Liver (tissue), 9 donors: ENCODE measurements around the gene PSENEN. TPM values are rescaled to one million over a fixed set of nuclear protein-coding genes. Genes with fewer than 3 reads are reported as not detected.

Experiments used
- DNase-seq: peaks from one replicate; pipeline ENCODE4 v3.0.0-alpha.2; 2017; ENCODE audit warnings: low spot score
- H3K27ac ChIP-seq, 2 donors: one replicate each; pipeline ENCODE4 v1.7.0; 2013; ENCODE audit warnings: inconsistent platforms in 2 of 2, low read length in 2 of 2, control low read depth in 1 of 2, low read depth in 1 of 2, mild to moderate bottlenecking in 1 of 2
- H3K27me3 ChIP-seq, 4 donors: one replicate each; pipeline versions ENCODE4 v1.6.1 to v1.7.0; 2013; ENCODE audit warnings: low read length in 3 of 4, inconsistent platforms in 1 of 4, mild to moderate bottlenecking in 1 of 4, moderate library complexity in 1 of 4; ENCODE audit not compliant: control insufficient read depth in 4 of 4, insufficient read depth in 4 of 4
- H3K36me3 ChIP-seq, 4 donors: one replicate each; pipeline versions ENCODE4 v1.6.1 to v1.7.0; 2013; ENCODE audit warnings: low read length in 3 of 4, mild to moderate bottlenecking in 3 of 4, low read depth in 1 of 4, moderate library complexity in 1 of 4; ENCODE audit not compliant: control insufficient read depth in 4 of 4, insufficient read depth in 3 of 4
- H3K4me1 ChIP-seq, 4 donors: one replicate each; pipeline versions ENCODE4 v1.6.1 to v1.7.0; 2013; ENCODE audit warnings: low read length in 3 of 4, mild to moderate bottlenecking in 3 of 4, moderate library complexity in 1 of 4; ENCODE audit not compliant: control insufficient read depth in 4 of 4, insufficient read depth in 4 of 4
- H3K4me3 ChIP-seq, 3 donors: one replicate each; pipeline versions ENCODE4 v1.6.1 to v1.7.0; 2013; ENCODE audit warnings: low read length in 3 of 3, control low read depth in 1 of 3, low read depth in 1 of 3, mild to moderate bottlenecking in 1 of 3
- H3K9ac ChIP-seq, 2 donors: one replicate each; pipeline ENCODE4 v1.7.0; 2013; ENCODE audit warnings: low read length in 2 of 2, mild to moderate bottlenecking in 2 of 2, moderate library complexity in 2 of 2, control low read depth in 1 of 2, low read depth in 1 of 2
- H3K9me3 ChIP-seq, 4 donors: one replicate each; pipeline versions ENCODE4 v1.6.1 to v1.7.0; 2013; ENCODE audit warnings: low read length in 3 of 4; ENCODE audit not compliant: control insufficient read depth in 4 of 4
- ATF3 ChIP-seq: IDR thresholded peaks from 2 replicates; pipeline ENCODE4 v1.6.1; 2016; ENCODE audit warnings: antibody characterized with exemption
- CTCF ChIP-seq: fragments of 150-350 bp; IDR thresholded peaks from 2 replicates; pipeline ENCODE4 v1.5.1; 2017; ENCODE audit warnings: improper control_type of control experiment, low read depth, low read length; ENCODE audit not compliant: missing input control
- FOXA1 ChIP-seq: IDR thresholded peaks from 2 replicates; pipeline ENCODE4 v1.6.1; 2016; ENCODE audit warnings: antibody characterized with exemption
- FOXA2 ChIP-seq: IDR thresholded peaks from 2 replicates; pipeline ENCODE4 v1.6.1; 2016; ENCODE audit warnings: antibody characterized with exemption
- HNF4A ChIP-seq, 2 donors: conservative IDR thresholded peaks; 2 replicates each; pipeline ENCODE4 v1.6.1; 2016; ENCODE audit warnings: antibody characterized with exemption in 2 of 2, mild to moderate bottlenecking in 2 of 2
- HNF4G ChIP-seq: IDR thresholded peaks from 2 replicates; pipeline ENCODE4 v1.6.1; 2016; ENCODE audit warnings: antibody characterized with exemption
- JUND ChIP-seq, 2 donors: IDR thresholded peaks; 2 replicates each; pipeline ENCODE4 v1.6.1; 2016; ENCODE audit warnings: antibody characterized with exemption in 2 of 2
- MAX ChIP-seq: IDR thresholded peaks from 2 replicates; pipeline ENCODE4 v1.6.1; 2016; ENCODE audit warnings: antibody characterized with exemption
- NR2F2 ChIP-seq: IDR thresholded peaks from 2 replicates; pipeline ENCODE4 v1.6.1; 2016; ENCODE audit warnings: antibody characterized with exemption
- RAD21 ChIP-seq, 2 donors: IDR thresholded peaks; 2 replicates each; pipeline ENCODE4 v1.6.1; 2016; ENCODE audit warnings: antibody characterized with exemption in 2 of 2, mild to moderate bottlenecking in 2 of 2
- REST ChIP-seq: IDR thresholded peaks from 2 replicates; pipeline ENCODE4 v1.6.1; 2016; ENCODE audit warnings: antibody characterized with exemption, mild to moderate bottlenecking
- RXRA ChIP-seq, 2 donors: IDR thresholded peaks; 2 replicates each; pipeline ENCODE4 v1.6.1; 2017 to 2018; ENCODE audit warnings: antibody characterized with exemption in 2 of 2, mild to moderate bottlenecking in 1 of 2
- SP1 ChIP-seq: IDR thresholded peaks from 2 replicates; pipeline ENCODE4 v1.6.1; 2018; ENCODE audit warnings: antibody characterized with exemption, mild to moderate bottlenecking
- TAF1 ChIP-seq: conservative IDR thresholded peaks from 2 replicates; pipeline ENCODE4 v1.6.1; 2016; ENCODE audit warnings: antibody characterized with exemption, mild to moderate bottlenecking
- YY1 ChIP-seq: IDR thresholded peaks from 2 replicates; pipeline ENCODE4 v1.6.1; 2016; ENCODE audit warnings: antibody characterized with exemption, mild to moderate bottlenecking
- WGBS: extraction: QIAGEN DNeasy Blood & Tissue Kit; methylation state at CpG from one replicate; pipeline ENCODE4 v1.1.7; 2013; 5-methylcytosine and 5-hydroxymethylcytosine counted together
- polyA plus RNA-seq, 2 donors: library from polyadenylated mRNA; stranded (reverse) in 1 of 2; unstranded in 1 of 2; fragments of 200-250 nt in 1 of 2; fragments of >200 nt in 1 of 2; fragmentation: Nextera tagmentation in 1 of 2; extraction: Ambion mirVana in 1 of 2; gene quantifications; one replicate each; pipeline versions ENCODE4 v1.2.1 to v1.2.3, GENCODE V29; 2013 to 2015
- total RNA-seq, 2 donors: library from RNA; depleted of rRNA; stranded (reverse); fragments of >200 nt; gene quantifications; one replicate each; pipeline ENCODE4 v1.2.3, GENCODE V29; 2014
- donor health status: healthy.
- donor health status: healthy.
- donor health status: healthy.
- donor health status: healthy.
- donor health status: healthy.

Gene PSENEN
- total and polyA plus RNA-seq, 4 donors = 7.4 to 58.1 (median 20.7) TPM

GRCh38 chr19:35733180-35734125 lies 12.0 kb upstream of the PSENEN start:
- TF ChIP-seq ATF3 (no peak), MAX (no peak), CTCF (no peak), YY1 (no peak), HNF4G (no peak), JUND (IDR thresholded peaks at IDR 0.05) (no peak), RAD21 (IDR thresholded peaks at IDR 0.05) (no peak), HNF4A (conservative IDR thresholded peaks at IDR 0.05) (no peak), TAF1 (no peak), FOXA1 (no peak), SP1 (no peak), RXRA (IDR thresholded peaks at IDR 0.05) (no peak), REST (no peak)
- H3K27ac ChIP-seq = no peak overlapping the region
- H3K9ac ChIP-seq = no peak overlapping the region
- no peak for DNase-seq
- no peaks in the 10 kb centered on the region for H3K27me3 ChIP-seq
- WGBS = 94% methylated on average over 35 of the region's 35 CpGs
- H3K4me3 ChIP-seq = no peak overlapping the region
- H3K36me3 ChIP-seq = peaks cover 37 to 91% (median 47%) of the 10 kb centered on the region in 4 donors
- no peaks in the 10 kb centered on the region for H3K9me3 ChIP-seq
- peaks cover 0 to 2% (median 0%) of the 10 kb centered on the region in 4 donors for H3K4me1 ChIP-seq

- no peak for TF ChIP-seq TAF1
- no peak for TF ChIP-seq FOXA2
- TF ChIP-seq CTCF = no peak
- no peak for TF ChIP-seq NR2F2
- TF ChIP-seq FOXA1 = no peak
- H3K4me3 ChIP-seq = no peak overlapping the region
- H3K27ac ChIP-seq = no peak overlapping the region
- no peaks in the 10 kb centered on the region for H3K27me3 ChIP-seq
- H3K9ac ChIP-seq = no peak overlapping the region
- no peak for DNase-seq
- peaks cover 0 to 10% (median 2%) of the 10 kb centered on the region in 4 donors for H3K4me1 ChIP-seq
- 96% methylated on average over 8 of the region's 8 CpGs for WGBS
- H3K9me3 ChIP-seq = no peaks in the 10 kb centered on the region
- peaks cover 31 to 88% (median 41%) of the 10 kb centered on the region in 4 donors for H3K36me3 ChIP-seq
These were observed 11.2 kb upstream of the PSENEN start for GRCh38 chr19:35734273-35734672.
